ENCODE results near the gene RIBC2. TPM values are rescaled to one million over a fixed set of nuclear protein-coding genes. Genes with fewer than 3 reads are reported as not detected.

RIBC2 gene
- total and polyA plus RNA-seq, 2 of the 13 experiments (the other 11 are each of a cell fraction or from before 2014, with no cell fraction given), result 0.55 TPM; not detected in 1

- FAIRE-seq (no peak), ATAC-seq (no peak), DNase-seq (ENCODE audit: low spot score) (no peak)
- Histone ChIP-seq H3K79me2 (ENCODE audit: insufficient read depth, low read length) (no peaks in the 10 kb centered on the region), H3K4me1 (ENCODE audit: insufficient read depth, low read length) (no peaks in the 10 kb centered on the region), H3K9ac (ENCODE audit: insufficient read depth, low read depth, low read length) (no peak overlapping the region), H3K27me3 (ENCODE audit: control insufficient read depth in 1 of 2, insufficient read depth in 2 of 2, low read length in 2 of 2) (peaks cover 1 to 3% of the 10 kb centered on the region in 2 experiments; a peak in 2 of 5 replicates), H3K9me3 (ENCODE audit: low read length) (no peaks in the 10 kb centered on the region), H3K36me3 (replicated peaks in 1 of 2; ENCODE audit: control insufficient read depth in 1 of 2, insufficient read depth in 2 of 2, low read length in 2 of 2) (no peaks in the 10 kb centered on the region), H3K27ac (ENCODE audit: extremely low read length, insufficient read depth, low read length) (no peak overlapping the region), H2AFZ (ENCODE audit: low read length) (no peak overlapping the region), H3K4me3 (replicated peaks in 1 of 3; ENCODE audit: insufficient read depth in 1 of 3, low read depth in 2 of 3, low read length in 3 of 3) (no peak overlapping the region), H3K4me2 (ENCODE audit: low read depth, low read length) (no peak overlapping the region), H4K20me1 (ENCODE audit: insufficient read depth, low read length) (no peaks in the 10 kb centered on the region)
- intact Hi-C loops (cut with micrococcal nuclease; ENCODE audit: unreplicated experiment) (no loop called here), in situ Hi-C loops (cut with HindIII; ENCODE audit: extremely low pct_ligation_motif_present, low pct_unique_long_range_greater_than_20kb) (no loop called here)
- POLR2A ChIA-PET, result no interaction called here
- no TSS peak for BruUV-seq (replicated peaks)
- CTCF ChIA-PET (ENCODE audit: low intra/inter-chr PET ratio, low total read pairs), result no interaction called here
- 61% methylated on average over 7 of the region's 14 CpGs for WGBS (ENCODE audit: low lambda C conversion rate)
- TF ChIP-seq, protein P1, sequence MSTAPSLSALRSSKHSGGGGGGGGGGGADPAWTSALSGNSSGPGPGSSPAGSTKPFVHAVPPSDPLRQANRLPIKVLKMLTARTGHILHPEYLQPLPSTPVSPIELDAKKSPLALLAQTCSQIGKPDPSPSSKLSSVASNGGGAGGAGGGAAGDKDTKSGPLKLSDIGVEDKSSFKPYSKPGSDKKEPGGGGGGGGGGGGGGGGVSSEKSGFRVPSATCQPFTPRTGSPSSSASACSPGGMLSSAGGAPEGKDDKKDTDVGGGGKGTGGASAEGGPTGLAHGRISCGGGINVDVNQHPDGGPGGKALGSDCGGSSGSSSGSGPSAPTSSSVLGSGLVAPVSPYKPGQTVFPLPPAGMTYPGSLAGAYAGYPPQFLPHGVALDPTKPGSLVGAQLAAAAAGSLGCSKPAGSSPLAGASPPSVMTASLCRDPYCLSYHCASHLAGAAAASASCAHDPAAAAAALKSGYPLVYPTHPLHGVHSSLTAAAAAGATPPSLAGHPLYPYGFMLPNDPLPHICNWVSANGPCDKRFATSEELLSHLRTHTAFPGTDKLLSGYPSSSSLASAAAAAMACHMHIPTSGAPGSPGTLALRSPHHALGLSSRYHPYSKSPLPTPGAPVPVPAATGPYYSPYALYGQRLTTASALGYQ (CRISPR knock-in tag; IDR thresholded peaks at IDR 0.05), result no peak
- TF ChIP-seq GMEB1 (CRISPR knock-in tag; IDR thresholded peaks at IDR 0.05; ENCODE audit: borderline replicate concordance), result no peak
- TF ChIP-seq GATAD1 (CRISPR knock-in tag; IDR thresholded peaks at IDR 0.05), result no peak
- no peak for TF ChIP-seq EHMT2 (IDR thresholded peaks at IDR 0.05; ENCODE audit: borderline replicate concordance, low read depth, low read length)
- TF ChIP-seq ZNF605 (CRISPR knock-in tag; IDR thresholded peaks at IDR 0.05), result no peak
- no peak for TF ChIP-seq GPBP1L1 (CRISPR knock-in tag; IDR thresholded peaks at IDR 0.05)
- TF ChIP-seq, protein P2, sequence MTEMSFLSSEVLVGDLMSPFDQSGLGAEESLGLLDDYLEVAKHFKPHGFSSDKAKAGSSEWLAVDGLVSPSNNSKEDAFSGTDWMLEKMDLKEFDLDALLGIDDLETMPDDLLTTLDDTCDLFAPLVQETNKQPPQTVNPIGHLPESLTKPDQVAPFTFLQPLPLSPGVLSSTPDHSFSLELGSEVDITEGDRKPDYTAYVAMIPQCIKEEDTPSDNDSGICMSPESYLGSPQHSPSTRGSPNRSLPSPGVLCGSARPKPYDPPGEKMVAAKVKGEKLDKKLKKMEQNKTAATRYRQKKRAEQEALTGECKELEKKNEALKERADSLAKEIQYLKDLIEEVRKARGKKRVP (CRISPR knock-in tag; IDR thresholded peaks at IDR 0.05), result no peak
- TF ChIP-seq CHD4 (IDR thresholded peaks at IDR 0.05; ENCODE audit: borderline replicate concordance, low read length), result no peak
- TF ChIP-seq ZNF703 (CRISPR knock-in tag; IDR thresholded peaks at IDR 0.05; ENCODE audit: borderline replicate concordance), result no peak
- no peak for TF ChIP-seq ZSCAN31 (CRISPR knock-in tag; IDR thresholded peaks at IDR 0.05; ENCODE audit: low read depth)
- TF ChIP-seq, protein P3, sequence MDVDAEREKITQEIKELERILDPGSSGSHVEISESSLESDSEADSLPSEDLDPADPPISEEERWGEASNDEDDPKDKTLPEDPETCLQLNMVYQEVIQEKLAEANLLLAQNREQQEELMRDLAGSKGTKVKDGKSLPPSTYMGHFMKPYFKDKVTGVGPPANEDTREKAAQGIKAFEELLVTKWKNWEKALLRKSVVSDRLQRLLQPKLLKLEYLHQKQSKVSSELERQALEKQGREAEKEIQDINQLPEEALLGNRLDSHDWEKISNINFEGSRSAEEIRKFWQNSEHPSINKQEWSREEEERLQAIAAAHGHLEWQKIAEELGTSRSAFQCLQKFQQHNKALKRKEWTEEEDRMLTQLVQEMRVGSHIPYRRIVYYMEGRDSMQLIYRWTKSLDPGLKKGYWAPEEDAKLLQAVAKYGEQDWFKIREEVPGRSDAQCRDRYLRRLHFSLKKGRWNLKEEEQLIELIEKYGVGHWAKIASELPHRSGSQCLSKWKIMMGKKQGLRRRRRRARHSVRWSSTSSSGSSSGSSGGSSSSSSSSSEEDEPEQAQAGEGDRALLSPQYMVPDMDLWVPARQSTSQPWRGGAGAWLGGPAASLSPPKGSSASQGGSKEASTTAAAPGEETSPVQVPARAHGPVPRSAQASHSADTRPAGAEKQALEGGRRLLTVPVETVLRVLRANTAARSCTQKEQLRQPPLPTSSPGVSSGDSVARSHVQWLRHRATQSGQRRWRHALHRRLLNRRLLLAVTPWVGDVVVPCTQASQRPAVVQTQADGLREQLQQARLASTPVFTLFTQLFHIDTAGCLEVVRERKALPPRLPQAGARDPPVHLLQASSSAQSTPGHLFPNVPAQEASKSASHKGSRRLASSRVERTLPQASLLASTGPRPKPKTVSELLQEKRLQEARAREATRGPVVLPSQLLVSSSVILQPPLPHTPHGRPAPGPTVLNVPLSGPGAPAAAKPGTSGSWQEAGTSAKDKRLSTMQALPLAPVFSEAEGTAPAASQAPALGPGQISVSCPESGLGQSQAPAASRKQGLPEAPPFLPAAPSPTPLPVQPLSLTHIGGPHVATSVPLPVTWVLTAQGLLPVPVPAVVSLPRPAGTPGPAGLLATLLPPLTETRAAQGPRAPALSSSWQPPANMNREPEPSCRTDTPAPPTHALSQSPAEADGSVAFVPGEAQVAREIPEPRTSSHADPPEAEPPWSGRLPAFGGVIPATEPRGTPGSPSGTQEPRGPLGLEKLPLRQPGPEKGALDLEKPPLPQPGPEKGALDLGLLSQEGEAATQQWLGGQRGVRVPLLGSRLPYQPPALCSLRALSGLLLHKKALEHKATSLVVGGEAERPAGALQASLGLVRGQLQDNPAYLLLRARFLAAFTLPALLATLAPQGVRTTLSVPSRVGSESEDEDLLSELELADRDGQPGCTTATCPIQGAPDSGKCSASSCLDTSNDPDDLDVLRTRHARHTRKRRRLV (CRISPR knock-in tag; IDR thresholded peaks at IDR 0.05), result no peak
- TF ChIP-seq NR2C2 (CRISPR knock-in tag; IDR thresholded peaks at IDR 0.05; ENCODE audit: borderline replicate concordance), result no peak
Observed at GRCh38 chr22:45422237-45422983, 8.9 kb downstream of the RIBC2 start.

All from HepG2 (cell line).